A549 (cell line): Measurements from ENCODE around the gene NR3C2.

Experiments
- CBX8 ChIP-seq: fragments of 200-600 bp; sonication (generic); IDR thresholded peaks from 2 replicates; pipeline ENCODE4 v1.6.1; 2016
- CTCF ChIP-seq: fragments of >200 bp; sonication (Bioruptor Twin); formaldehyde crosslinking; IDR thresholded peaks from 3 replicates; pipeline ENCODE4 v1.5.1; 2016
- EP300 ChIP-seq, 2 experiments: fragments of >200 bp; sonication (Bioruptor Twin); formaldehyde crosslinking; IDR thresholded peaks; 2 replicates in 1 of 2; 3 replicates in 1 of 2; pipeline ENCODE4 v1.6.1; 2016 to 2017
- JUN ChIP-seq, 2 experiments: fragments of >200 bp; sonication (Bioruptor Twin); formaldehyde crosslinking; IDR thresholded peaks; 2 replicates in 1 of 2; 3 replicates in 1 of 2; pipeline ENCODE4 v1.6.1; 2016 to 2017
- POLR2A ChIP-seq: IDR thresholded peaks from 2 replicates; pipeline ENCODE4 v1.6.1; 2012; ENCODE audit warnings: mild to moderate bottlenecking, low read length
- RFX5 ChIP-seq: fragments of 450-650 bp; IDR thresholded peaks from 2 replicates; pipeline ENCODE4 v1.7.1; 2014; ENCODE audit warnings: antibody characterized with exemption, mild to moderate bottlenecking, moderate library complexity
- SMC3 ChIP-seq: fragments of >200 bp; sonication (Bioruptor Twin); formaldehyde crosslinking; IDR thresholded peaks from 3 replicates; pipeline ENCODE4 v1.6.1; 2018; ENCODE audit warnings: inconsistent platforms
- ZFP36 ChIP-seq: fragments of 450-650 bp; IDR thresholded peaks from 2 replicates; pipeline ENCODE4 v1.6.1; 2014; ENCODE audit warnings: borderline replicate concordance; ENCODE audit not compliant: partially characterized antibody
- TF ChIP-seq, protein P1 (sequence below): fragments of 250-450 bp; sonication (Bioruptor Pico); IDR thresholded peaks from 2 replicates; pipeline ENCODE4 v1.5.0; 2021; ENCODE audit warnings: mild to moderate bottlenecking, moderate library complexity, borderline replicate concordance

DNA sequence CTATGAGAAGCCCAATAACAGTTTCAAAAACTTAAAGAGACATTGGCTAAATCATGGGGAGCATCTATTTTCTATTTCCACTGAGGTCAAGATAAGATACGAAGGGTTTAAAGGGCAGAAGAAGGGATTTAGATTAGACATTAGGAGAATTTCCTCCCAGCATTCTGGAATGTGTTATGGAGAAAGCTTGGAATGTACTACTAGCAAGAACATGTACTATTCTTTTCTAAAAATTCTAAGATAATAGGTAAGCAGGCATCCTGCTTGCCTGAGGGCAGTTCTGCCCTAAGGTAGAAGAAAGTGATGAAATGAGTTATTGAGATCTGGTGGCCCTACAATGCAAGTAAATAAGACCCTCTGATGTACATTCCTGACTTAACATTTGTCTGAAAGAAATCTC, 279.2 kb downstream of the NR3C2 start:
- TF ChIP-seq CTCF (no peak), POLR2A (no peak), EP300 (IDR thresholded peaks at IDR 0.05) (no peak), JUN (IDR thresholded peaks at IDR 0.05) (no peak), ZFP36 (no peak), SMC3 (no peak), RFX5 (no peak), CBX8 (no peak)
- TF ChIP-seq, protein P1, sequence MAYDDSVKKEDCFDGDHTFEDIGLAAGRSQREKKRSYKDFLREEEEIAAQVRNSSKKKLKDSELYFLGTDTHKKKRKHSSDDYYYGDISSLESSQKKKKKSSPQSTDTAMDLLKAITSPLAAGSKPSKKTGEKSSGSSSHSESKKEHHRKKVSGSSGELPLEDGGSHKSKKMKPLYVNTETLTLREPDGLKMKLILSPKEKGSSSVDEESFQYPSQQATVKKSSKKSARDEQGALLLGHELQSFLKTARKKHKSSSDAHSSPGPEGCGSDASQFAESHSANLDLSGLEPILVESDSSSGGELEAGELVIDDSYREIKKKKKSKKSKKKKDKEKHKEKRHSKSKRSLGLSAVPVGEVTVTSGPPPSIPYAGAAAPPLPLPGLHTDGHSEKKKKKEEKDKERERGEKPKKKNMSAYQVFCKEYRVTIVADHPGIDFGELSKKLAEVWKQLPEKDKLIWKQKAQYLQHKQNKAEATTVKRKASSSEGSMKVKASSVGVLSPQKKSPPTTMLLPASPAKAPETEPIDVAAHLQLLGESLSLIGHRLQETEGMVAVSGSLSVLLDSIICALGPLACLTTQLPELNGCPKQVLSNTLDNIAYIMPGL (CRISPR knock-in tag), result no peak
